Stimulated activated CD8-positive, alpha-beta memory T cell treated with anti-CD3 and anti-CD28 coated beads, Interleukin-4, amount 100 ng/mL, for 1 hour (primary cell): Measurements from ENCODE around the gene CFAP74.
A peak's percentile ranks its signal among the peaks of the same experiment; 100 is the strongest.

ENCODE experiments used
- DNase-seq, 2 donors: peaks; one replicate each; pipeline ENCODE4 v3.0.0-alpha.2; 2020; ENCODE audit warnings: low read depth in 2 of 2, low spot score in 1 of 2

Gene CFAP74

DNA sequence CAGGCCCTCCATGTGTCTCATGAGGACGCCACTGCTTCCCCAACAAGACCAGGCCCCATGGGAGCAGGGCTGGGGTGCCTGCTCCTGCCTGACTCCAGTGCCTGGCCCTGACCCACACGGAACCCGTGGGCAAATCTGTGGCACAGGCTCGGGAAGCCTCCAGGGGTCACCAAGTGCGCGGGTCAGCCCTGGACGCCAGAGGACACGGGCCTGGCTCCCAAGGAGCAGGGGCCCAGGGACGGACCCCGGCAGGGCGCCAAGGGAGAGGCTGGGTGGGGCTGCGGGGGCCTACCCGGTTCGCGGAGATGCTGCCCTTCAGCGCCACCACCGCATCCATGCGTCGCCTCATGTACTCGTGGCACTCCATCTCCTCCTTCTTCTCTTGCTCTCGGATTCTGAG lies 31.9 kb downstream of the CFAP74 start:
- DNase-seq: no peak

GRCh38 chr1:1971017-1971416 lies 32.6 kb downstream of the CFAP74 start:
- DNase-seq: no peak

- no peak for DNase-seq
These were observed 33.5 kb downstream of the CFAP74 start for GRCh38 chr1:1969953-1970716.

GRCh38 chr1:1969505-1969900 lies 34.1 kb downstream of the CFAP74 start:
- no peak for DNase-seq

DNA sequence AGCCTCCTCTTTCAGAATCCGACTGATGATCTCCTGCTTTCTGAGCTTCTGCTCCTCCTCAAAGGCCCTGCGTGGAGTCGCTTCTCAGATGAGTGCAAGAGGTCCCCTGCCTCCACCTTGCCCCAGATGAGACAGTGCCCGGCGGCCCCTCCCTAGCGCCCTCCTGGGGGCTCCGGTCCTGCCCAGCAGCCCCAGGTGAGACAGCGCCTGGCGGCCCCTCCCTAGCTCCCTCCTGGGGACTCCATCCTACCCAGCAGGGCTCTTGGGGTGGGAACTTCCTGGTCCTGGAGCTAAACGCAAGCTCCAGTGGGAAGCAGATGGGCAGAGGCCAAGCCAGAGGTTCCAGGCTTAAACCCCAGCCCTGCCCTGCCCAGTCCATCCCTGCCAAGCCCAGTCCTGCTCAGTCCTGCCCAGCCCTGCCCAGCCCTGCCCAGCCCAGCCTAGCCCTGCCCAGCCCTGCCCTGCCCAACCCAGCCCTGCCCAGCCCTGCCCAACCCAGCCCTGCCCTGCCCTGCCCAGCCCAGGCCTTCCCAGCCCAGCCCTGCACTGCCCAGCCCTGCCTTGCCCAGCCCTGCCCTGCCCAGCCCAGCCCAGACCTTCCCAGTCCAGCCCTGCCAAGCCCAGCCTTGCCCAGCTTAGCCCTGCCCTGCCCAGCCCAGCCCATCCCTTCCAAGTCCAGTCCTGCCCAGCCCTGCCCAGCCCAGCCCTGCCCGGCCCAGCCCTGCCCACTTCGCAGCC lies 34.6 kb downstream of the CFAP74 start:
- DNase-seq: no peak

DNA sequence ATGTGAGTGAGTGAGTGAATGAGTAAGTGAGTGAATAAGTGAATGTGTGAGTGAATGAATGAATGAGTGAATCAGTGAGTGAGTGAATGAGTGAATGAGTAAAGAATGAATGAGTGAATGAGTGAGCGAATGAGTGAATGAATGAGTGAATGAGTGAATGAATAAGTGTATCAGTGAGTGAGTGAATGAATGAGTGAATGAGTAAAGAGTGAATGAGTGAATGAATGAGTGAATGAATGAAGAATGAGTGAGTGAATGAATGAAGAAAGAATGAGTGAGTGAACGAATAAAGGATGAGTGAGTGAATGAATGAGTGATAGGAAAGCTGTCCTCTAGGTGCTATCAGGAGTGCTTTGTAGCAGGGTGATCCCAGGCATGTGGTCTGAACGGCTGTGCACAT lies 35.7 kb downstream of the CFAP74 start:
- DNase-seq: no peak

DNA sequence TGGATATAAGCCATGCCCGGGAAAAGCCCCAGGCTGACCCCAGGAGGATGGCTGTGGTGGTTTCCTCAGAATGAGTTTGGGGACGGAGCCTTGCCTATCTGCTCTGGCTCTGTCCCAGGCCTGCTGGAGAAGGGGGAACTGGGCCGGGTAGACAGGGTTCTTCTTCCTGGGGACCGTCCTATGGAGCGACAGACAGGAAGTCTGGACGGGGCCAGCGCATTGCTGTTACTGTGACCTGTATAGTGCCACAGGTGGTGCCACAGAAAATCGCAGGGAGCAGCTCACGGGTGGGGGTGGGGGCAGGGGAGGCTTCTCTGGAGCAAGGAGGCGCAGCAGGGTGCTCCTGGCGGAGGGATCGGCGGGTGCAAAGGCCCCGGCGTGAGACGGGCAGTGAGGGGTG lies 36.4 kb downstream of the CFAP74 start:
- DNase-seq: no peak

DNA sequence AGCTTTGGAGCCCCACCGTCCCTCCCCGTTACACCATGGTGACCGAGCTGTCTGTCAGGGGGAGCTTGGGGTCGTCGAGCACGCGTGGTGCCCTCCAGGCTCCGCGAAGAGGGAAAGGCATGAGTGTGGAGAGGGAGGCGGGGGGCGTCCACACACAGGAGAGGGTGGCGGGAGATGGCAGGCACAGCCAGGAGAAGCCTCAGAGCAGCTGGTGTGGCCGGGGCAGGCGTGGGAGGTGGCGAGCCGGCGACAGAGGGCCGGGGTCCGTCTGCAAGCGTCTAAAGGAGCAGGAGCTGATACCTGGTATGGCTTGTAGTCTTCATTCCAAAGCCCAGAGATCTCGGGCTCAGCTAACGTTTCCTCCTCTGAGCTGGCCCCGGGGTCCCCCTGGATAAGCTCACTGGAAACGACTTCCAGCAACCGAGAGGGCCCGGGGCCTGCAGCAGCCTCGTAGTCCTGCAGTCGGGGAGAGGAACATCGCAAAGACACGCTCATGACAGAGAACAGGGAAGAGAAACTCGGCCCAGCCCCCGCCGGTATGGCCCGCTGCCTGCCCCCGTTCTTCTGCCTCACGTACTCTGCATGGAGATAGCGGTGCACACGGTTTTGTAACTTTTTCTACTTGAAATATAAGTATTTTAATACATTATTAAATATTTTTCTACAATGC lies 37.4 kb downstream of the CFAP74 start:
- no peak for DNase-seq

DNA sequence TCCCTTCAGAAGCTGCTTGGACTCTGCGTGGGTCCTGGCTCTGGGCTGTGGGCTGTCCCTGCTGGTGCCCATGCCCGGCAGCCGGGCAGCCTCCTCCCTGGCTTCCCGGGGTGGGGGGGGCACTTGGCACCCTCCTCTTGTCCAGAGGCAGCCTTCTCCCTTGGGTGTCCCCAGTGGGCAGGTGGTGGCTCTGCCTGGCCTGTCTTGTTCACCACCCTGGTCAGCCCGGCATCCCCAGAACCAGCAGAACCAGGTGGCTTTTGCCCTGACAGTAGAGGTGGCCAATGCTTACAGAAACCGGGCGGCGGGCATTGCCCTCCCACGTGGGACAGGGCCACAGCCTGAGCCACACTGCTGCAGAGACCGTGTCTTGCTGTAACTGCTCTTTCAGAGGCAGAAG lies 38.0 kb downstream of the CFAP74 start:
- DNase-seq: no peak

DNA sequence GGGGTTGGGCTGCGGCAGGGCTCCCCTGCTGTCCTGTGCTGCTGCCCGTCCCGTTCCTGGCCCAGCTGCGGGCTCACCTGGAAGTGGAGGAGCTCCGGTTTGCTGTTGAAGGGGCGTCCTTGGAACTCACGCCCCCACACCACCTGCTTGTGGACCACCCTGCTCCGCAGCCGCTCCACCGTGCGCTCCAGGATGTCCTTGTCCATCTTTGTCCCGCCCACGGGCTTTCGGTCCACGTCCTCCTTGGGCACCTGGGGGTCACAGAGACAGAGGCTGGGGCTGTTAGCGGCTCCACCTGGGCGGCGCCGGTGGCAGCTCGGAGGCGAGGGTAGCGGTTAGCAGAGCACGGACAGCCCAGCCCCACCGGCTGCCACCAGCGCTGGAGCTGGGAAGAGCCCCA lies 38.8 kb downstream of the CFAP74 start:
- DNase-seq: no peak

- DNase-seq: no peak
These were observed 40.0 kb downstream of the CFAP74 start for GRCh38 chr1:1963570-1963969.

- no peak for DNase-seq
These were observed 40.8 kb downstream of the CFAP74 start for GRCh38 chr1:1962752-1963151.

- no peak for DNase-seq
These were observed 42.9 kb downstream of the CFAP74 start for GRCh38 chr1:1960480-1961196.

DNA sequence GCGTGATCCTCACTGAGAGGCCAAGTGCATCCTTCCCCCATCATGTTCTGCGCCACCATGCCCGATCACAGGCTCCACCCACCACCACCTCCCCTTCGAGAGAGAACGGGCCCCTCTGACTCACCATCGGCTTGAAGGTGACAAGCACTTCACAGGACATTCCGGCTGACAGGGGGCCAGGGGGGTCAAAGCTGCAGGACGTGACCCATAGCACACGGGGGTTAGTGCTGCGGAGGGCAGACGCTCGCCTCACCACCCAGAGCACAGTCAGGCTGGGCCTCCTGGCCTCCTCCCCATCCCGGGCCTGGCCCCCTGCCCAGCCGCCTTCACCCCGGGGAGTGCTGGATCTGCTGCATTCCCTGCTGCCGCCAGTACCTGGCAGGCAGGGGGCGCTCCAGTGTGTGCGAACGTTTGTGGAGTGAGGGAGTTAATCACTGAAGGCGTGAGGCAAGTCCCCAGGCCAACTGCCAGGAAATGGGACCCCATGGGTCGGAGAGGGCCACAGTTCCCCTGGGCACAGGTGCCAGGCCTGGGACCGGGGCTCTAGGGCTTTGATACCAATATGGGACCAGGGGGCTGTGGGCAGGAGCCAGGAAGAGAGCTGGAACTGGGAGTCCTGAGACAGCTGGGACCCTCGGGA lies 43.6 kb downstream of the CFAP74 start:
- peak; percentile 10 to 29 for DNase-seq

DNA sequence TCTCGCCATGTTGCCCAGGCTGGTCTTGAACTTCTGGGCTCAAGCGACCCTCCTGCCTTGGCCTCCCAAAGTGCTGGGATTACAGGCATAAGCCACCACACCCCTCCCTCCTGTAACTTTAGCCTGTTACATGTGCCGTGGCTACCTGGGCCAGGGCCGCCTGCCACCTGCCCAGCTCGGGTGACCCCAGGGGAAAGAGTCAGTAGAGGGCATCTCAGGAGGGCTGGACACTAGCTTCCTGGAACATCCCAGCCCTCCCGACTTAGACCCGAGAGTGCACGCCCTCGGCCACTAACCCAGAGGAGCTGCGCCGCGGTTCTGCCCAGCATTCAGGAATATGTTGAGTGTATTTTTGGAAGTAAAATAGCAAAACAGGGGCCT lies 44.1 kb downstream of the CFAP74 start:
- no peak for DNase-seq

DNA sequence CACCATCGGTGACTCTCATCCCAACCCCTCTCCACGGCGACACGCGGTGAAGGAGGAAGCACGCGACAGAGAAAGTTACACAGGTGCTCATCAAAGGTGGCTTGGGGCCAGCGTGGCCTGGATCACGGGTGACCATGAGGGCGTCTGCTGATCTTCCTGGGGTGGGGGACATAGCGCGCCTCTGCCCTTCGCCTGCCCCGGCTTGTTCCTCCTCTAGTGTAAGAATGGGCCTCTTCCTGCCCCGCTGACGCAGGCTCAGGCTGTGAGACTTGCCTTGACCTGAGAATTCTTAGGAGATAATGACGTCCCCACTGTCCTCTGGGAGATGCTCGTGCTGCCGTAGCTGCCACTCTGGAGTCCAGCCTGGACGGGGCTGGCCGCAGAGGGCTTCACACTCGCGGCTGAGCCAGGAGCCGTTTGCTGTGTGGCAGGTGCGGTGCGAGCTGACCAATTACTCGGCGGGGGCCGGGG lies 45.5 kb downstream of the CFAP74 start:
- no peak for DNase-seq

- no peak for DNase-seq
These were observed 46.0 kb downstream of the CFAP74 start for GRCh38 chr1:1957533-1957961.

DNA sequence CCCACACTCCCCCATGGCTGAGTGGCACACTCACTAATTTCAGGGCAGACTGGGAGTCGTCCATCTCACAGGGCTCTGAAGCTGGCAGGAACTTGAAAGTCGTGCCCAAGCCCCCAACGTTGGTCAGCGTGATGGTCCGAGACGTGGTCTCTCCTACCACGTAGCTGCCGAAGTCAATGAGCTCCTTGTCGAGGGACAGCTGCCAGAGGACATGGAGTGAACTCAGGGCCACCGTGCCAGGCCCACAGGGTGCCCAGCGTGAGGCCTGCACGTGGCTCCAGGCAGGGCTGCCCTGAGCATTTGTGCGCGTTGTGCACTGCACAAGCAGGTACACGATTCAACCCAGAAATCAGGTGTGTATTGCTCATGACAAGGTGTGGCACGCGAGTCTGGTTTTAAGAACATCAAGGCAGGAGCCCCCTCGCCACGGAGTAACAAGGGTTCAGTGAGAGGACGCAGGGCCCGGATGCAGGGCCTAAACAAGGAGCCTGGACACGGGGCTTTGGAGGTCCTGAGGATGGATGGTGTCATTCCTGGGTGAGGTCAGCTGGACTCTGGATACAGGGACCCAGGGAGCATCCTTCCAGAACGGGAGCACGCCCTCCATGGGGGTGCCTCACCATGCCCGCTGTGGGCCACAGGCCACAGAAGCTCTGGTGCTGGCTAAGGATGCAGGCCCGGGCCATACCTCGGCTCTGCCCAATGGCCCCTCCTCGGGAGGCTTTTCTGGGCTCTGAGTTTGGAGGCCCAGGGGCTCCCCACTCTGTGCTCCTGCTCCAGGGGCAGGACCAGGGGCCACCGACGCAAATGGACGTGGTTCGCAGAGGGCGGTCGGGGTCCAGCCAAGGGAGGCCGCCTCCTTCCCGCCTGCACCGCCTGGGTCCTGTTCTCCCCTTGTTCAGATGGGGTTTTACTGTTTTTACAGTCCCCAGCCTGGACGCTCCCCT lies 46.7 kb downstream of the CFAP74 start:
- DNase-seq: no peak

DNA sequence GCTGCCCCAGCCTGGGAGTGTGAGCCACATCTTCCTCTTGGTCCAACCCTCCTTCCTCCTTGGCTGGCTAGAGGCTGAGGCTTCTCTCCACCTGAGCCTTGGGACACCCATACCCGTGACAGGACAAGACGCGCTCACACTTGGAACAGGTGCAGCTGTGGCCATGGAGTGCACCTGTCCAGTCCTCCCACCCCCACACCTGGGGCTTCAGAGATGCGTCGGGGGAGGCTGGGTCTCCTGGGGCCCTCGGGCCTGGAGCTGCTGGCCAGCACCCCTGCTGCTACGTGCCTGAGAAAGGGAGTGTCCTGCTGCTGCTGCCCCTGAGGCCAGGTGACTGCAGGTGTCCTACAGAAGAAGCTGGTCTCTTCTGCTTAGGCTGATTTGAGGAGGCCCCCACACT lies 47.5 kb downstream of the CFAP74 start:
- no peak for DNase-seq

GRCh38 chr1:1955621-1956094 lies 47.9 kb downstream of the CFAP74 start:
- no peak for DNase-seq
